Left lung (tissue), 10 donors: Measurements from ENCODE around the gene TOP2A. TPM values are rescaled to one million over a fixed set of nuclear protein-coding genes. Genes with fewer than 3 reads are reported as not detected.
A peak's percentile ranks its signal among the peaks of the same experiment; 100 is the strongest.

Experiments used
- ATAC-seq: fragments of 200-7000 bp; cut with Tn5 transposase; one replicate; pipeline ENCODE4 v1.9.1; 2020; ENCODE audit warnings: moderate library complexity
- DNase-seq, 4 donors: peaks; one replicate each; pipeline ENCODE4 v3.0.0-alpha.2; 2013 to 2020
- H3K27ac ChIP-seq, 2 donors: fragments of 200-600 bp; sonication (generic) in 1 of 2; one replicate each; pipeline versions ENCODE4 v1.5.0 to v1.8.0; 2020 to 2021
- H3K27me3 ChIP-seq, 2 donors: fragments of 200-600 bp; sonication (generic) in 1 of 2; one replicate each; pipeline versions ENCODE4 v1.5.0 to v1.8.0; 2020 to 2021
- H3K36me3 ChIP-seq, 2 donors: fragments of 200-600 bp; sonication (generic) in 1 of 2; one replicate each; pipeline versions ENCODE4 v1.5.0 to v1.8.0; 2020 to 2021
- H3K4me1 ChIP-seq, 2 donors: fragments of 200-600 bp; one replicate each; pipeline ENCODE4 v1.8.0; 2021
- H3K4me3 ChIP-seq, 2 donors: fragments of 200-600 bp; sonication (generic) in 1 of 2; one replicate each; pipeline versions ENCODE4 v1.5.0 to v1.8.0; 2020 to 2021; ENCODE audit warnings: mild to moderate bottlenecking in 1 of 2
- H3K9me3 ChIP-seq, 2 donors: fragments of 200-600 bp; sonication (generic) in 1 of 2; one replicate each; pipeline versions ENCODE4 v1.5.0 to v1.8.0; 2020 to 2021
- intact Hi-C, 2 donors: fragments of 100-400 bp; cut with DNase I; formaldehyde crosslinking; loops; one replicate each; pipeline versions ENCODE4 v1.11.2 to v1.14.2; 2022
- polyA plus RNA-seq, 6 donors: library from polyadenylated mRNA; unstranded; fragments of 120-200 nt; gene quantifications; one replicate each; pipeline ENCODE4 v1.2.1, GENCODE V29; 2013; ENCODE audit not compliant: insufficient read length in 6 of 6
- total RNA-seq, 2 donors: library from RNA; stranded (reverse); fragmentation: NEBNext Ultra II Directional; extraction: Animal tissue kit (Norgen Biotek cat#: 25700); gene quantifications; one replicate each; pipeline ENCODE4 v1.2.1, GENCODE V29; 2021
- TF ChIP-seq, protein P1 (sequence below), 2 donors: fragments of 200-600 bp; sonication (generic) in 1 of 2; IDR thresholded peaks; one replicate each; pipeline versions ENCODE4 v1.5.0 to v1.8.0; 2021; ENCODE audit warnings: antibody characterized with exemption in 2 of 2
- donor health status: DM: no; HTN: yes; CAD: no.
- donor health status: DM: no; HTN: no; CAD: no.

The TOP2A gene
- total and polyA plus RNA-seq, 8 donors: 18.1 to 314 (median 139) TPM

DNA sequence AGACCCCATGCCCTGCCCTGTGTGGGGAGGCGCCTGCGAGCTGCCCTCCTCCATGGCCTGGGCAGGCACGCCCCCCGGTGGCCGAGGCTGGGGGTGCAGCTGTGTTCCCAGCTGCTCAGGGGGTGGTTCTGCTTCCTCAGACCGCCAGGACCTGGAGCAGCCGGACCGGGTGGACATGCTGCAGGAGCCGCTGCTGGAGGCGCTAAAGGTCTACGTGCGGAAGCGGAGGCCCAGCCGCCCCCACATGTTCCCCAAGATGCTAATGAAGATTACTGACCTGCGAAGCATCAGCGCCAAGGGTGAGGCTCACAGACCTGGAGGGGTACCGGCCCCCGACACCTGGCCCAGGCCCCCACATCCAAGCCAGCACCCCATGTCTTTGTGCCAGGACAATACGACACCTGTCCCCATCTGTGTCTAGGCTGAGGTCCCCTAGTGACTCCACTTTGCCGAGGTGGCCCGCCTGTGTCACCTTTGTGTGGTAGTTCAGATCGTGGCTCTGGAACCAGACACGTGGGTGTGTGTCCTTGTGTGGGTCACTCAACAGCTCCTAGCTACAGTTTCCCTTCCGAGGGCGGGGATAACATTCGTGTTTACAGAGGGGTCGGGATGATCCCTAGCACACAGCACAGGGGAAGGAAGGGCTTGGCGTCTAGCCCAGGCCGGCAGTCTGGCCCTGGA lies 62.4 kb downstream of the TOP2A start:
- Histone ChIP-seq H3K9me3 (no peaks in the 10 kb centered on the region), H3K27ac (peak overlapping the region in 1 of 2 donors; percentile 24), H3K4me1 (peaks cover 1 to 71% of the 10 kb centered on the region in 2 donors), H3K4me3 (no peak overlapping the region), H3K36me3 (peaks cover 0 to 71% of the 10 kb centered on the region in 2 donors), H3K27me3 (peaks cover 0 to 4% of the 10 kb centered on the region in 2 donors)
- DNase-seq (peak in 3 of 4 donors; percentile 70 to 95 (median 76)), ATAC-seq (peak; percentile 64)
- TF ChIP-seq, protein P1, sequence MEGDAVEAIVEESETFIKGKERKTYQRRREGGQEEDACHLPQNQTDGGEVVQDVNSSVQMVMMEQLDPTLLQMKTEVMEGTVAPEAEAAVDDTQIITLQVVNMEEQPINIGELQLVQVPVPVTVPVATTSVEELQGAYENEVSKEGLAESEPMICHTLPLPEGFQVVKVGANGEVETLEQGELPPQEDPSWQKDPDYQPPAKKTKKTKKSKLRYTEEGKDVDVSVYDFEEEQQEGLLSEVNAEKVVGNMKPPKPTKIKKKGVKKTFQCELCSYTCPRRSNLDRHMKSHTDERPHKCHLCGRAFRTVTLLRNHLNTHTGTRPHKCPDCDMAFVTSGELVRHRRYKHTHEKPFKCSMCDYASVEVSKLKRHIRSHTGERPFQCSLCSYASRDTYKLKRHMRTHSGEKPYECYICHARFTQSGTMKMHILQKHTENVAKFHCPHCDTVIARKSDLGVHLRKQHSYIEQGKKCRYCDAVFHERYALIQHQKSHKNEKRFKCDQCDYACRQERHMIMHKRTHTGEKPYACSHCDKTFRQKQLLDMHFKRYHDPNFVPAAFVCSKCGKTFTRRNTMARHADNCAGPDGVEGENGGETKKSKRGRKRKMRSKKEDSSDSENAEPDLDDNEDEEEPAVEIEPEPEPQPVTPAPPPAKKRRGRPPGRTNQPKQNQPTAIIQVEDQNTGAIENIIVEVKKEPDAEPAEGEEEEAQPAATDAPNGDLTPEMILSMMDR (IDR thresholded peaks at IDR 0.05): peak; percentile 94
- intact Hi-C loops: loop anchor here in 1 of 2 donors (10.0 kb wide), 1 partner anchor 50 kb away; the partner anchor contains the start of gene RARA

DNA sequence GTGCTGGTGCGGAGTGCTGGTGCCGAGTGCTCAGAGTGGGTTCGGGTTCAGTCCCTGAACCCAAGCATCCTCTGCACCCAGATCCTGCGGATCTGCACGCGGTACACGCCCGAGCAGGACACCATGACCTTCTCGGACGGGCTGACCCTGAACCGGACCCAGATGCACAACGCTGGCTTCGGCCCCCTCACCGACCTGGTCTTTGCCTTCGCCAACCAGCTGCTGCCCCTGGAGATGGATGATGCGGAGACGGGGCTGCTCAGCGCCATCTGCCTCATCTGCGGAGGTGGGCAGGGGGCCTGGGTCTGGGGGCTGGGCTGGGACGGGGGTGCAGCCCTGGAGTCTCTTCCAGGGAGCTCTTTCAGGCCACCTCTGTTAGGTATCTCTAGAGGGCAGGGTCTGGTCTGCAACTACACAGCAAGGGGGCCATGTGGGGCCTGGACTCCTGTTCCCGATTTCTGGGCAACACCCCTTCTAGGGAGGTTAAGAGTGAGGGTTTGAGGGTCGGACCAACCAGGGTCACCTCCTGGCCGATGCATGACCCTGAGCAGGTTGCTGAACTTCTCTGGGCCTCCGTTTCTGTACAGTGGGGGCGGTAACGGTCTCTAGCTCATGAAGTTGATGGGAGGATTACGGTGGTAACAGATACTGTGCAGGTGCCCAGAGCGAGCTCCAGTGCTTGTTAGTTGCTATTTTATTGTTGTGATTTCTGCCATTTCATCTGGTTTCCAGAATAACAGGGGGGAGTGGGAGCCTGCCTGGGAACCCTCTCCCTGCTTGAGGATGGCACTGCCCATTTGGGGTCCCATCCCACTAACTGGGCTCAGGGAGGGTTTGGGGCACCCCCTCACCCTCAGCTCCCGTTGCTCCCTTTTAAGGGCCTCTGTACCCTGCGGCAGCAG lies 63.2 kb downstream of the TOP2A start:
- peak in 1 of 4 donors; percentile 73 for DNase-seq
- intact Hi-C loops: loop anchor here (5.0 to 10.0 kb wide), 2 partner anchors 47 to 50 kb away; partner anchors contain the start of gene RARA (in 2 of the 2)
- Histone ChIP-seq H3K27me3 (no peaks in the 10 kb centered on the region), H3K4me3 (no peak overlapping the region), H3K36me3 (peaks cover 0 to 79% of the 10 kb centered on the region in 2 donors), H3K4me1 (peaks cover 9 to 79% of the 10 kb centered on the region in 2 donors), H3K9me3 (no peaks in the 10 kb centered on the region), H3K27ac (peak overlapping the region in 1 of 2 donors; percentile 24)
- no peak for ATAC-seq
- TF ChIP-seq, protein P1 (IDR thresholded peaks at IDR 0.05): no peak

DNA sequence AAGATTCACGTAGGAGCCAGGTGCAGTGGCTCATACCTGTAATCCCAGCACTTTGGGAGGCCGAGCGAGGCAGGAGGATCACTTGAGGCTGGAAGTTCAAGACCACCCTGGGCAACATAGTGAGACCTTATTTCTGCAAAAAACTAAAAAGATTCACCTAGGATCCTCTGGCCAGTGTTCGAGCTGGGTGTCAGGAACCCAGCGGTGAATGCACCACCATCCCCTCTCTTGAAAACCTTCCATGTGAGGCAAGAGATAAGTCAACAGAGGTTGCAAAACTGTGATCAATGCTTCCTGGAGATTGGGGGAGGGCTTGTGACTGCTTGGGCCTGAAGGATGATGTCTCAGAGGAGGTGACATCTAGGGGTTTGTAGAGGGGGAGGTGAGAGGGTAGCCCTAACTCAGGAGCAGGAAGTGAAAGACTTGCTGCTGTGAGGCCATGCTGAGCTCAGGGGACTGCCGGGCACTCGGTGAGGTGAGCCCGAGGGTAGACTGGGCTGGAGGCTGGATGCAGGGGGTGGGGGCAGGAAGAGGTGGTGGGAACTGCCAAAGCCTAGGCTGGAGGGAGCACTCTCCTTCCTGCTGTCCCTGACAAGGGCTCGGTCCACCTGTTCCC lies 64.8 kb downstream of the TOP2A start:
- peak in 1 of 4 donors; percentile 58 for DNase-seq
- H3K4me1 ChIP-seq: peaks cover 25 to 80% of the 10 kb centered on the region in 2 donors
- H3K36me3 ChIP-seq: peaks cover 0 to 95% of the 10 kb centered on the region in 2 donors
- H3K4me3 ChIP-seq: no peak overlapping the region
- H3K27ac ChIP-seq: no peak overlapping the region
- no peaks in the 10 kb centered on the region for H3K27me3 ChIP-seq
- TF ChIP-seq, protein P1 (IDR thresholded peaks at IDR 0.05): no peak
- intact Hi-C loops: loop anchor here (5.0 to 10.0 kb wide), 2 partner anchors 46 to 48 kb away; partner anchors contain the start of gene RARA (in 2 of the 2)
- peak; percentile 2 for ATAC-seq
- H3K9me3 ChIP-seq: no peaks in the 10 kb centered on the region

DNA sequence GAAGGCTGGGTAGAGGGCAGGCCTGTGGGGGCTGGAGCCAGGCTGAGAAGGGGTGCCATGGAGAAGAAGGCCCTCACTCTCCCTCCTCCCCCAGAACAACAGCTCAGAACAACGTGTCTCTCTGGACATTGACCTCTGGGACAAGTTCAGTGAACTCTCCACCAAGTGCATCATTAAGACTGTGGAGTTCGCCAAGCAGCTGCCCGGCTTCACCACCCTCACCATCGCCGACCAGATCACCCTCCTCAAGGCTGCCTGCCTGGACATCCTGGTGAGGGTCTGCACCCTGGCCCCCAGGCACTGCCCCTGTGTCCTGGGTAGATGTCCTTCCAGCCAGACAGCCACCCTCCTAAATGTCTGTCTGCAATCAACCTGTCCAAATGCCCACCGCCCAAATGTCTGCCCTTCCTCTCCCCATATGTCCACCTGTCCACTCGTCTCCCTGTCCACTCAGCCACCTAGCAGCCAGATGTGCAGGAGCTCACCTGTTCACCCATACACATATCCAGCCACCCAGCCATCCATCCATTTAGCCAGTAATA lies 65.4 kb downstream of the TOP2A start:
- Histone ChIP-seq H3K4me3 (no peak overlapping the region), H3K36me3 (peaks cover 0 to 95% of the 10 kb centered on the region in 2 donors), H3K27me3 (no peaks in the 10 kb centered on the region), H3K4me1 (peaks cover 31 to 80% of the 10 kb centered on the region in 2 donors), H3K9me3 (no peaks in the 10 kb centered on the region), H3K27ac (peak overlapping the region in 1 of 2 donors; percentile 49)
- intact Hi-C loops: loop anchor here (5.0 to 10.0 kb wide), 2 partner anchors 45 to 48 kb away; partner anchors contain the start of gene RARA (in 2 of the 2)
- DNase-seq (peak in 1 of 4 donors; percentile 46), ATAC-seq (no peak)
- TF ChIP-seq, protein P1 (IDR thresholded peaks at IDR 0.05): no peak
